ENCODE results near the gene FAU.

The FAU gene

DNA sequence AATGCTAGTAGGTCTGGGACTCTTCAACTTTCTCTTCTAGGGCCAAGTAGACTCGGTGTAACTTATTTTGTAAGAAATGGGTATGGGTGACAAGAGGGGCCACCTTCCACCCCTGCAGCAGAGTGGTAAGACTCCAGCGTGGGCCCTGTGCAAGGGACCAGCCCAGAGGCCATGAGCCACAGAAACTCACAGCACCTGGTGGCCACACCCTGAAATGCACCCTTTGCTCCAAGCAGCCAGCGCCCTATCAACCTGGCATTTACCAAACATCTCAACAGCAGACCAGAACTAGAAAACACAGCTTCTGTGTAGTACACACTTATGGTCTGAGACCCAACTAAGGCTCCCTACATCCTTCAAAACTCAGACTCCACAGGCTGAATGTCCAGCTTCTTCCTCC is 43.8 kb downstream of the FAU start:
- peak; percentile 64 for DNase-seq (ENCODE audit: low spot score)

DNA sequence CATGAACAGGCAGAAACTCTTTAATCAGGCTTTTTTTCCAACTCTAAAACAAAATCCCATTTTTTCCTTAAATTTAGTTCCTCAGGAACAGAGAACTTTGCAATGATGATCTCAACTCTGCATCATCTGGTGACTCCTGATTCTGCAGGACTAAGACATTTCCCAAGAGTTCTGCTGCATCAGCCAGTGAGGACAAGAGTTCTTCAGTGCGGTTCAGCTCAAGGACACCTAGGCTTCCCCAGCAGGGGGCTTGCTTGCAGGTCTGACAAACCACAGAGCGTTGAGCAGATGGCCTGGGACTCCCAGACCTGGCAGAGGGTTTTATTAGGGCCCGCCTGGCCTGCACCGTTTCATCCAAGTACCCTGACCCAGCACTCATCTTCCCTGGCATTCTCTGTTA is 44.5 kb downstream of the FAU start:
- no peak for DNase-seq (ENCODE audit: low spot score)

DNA sequence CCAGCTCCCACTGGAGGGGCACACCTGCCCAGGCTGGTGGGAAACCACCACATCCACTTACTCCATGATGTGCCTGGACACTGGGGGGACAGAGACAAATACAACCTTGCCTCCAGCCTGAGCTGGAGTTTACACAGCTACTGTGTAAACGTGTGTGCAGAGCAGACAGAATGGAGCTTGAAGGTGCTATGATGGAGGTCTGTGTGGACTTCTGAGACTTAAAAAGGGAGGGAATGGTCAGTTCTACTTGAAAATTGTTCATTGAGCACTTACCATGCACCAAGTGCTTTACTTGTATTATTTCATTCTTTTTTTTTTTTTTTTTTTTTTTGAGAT is 49.3 kb downstream of the FAU start:
- no peak for DNase-seq (ENCODE audit: low spot score)

DNA sequence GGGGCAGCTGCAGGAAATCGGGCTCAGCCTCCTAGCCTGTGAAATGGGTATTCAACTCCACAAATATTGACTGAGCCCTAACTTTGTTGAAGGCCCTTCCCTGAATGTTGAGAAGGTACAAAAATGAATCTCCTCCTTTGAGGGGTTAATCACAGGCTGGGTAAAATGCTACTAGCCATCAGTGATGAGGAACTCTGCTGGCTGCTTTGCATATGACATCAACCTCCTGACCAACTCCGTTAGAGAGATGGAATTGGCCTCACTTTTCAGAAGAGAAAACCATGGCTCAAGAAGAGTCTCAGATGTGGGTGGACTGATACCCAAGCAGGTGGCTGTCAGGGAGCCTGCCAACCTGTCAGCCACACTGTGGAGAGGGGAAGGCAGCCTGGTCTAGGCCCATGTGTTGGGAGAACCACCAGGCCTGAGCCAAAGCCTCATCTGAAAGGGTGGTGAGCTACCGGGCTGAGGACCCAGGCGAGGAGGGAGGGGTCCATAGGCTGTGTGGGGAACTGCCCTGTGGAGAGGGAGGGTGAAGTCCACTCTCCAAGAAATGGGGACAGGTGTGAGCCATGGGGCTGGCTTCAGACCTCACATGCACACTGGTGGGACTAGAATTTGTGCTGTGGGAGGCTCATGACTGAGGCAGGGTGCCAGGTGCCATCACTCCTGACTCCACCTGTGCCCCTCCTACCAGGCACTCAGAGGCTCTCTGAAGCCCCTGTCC is 49.9 kb downstream of the FAU start:
- DNase-seq (ENCODE audit: low spot score), result no peak

Measured in hematopoietic multipotent progenitor cell treated with erythropoietin and hydrocortisone succinate and interleukin-3 and kit ligand, for 17 days (in vitro differentiated cells).